Cardiac muscle cell (in vitro differentiated cells and primary cell): ENCODE measurements around the gene ARHGEF28. TPM values are rescaled to one million over a fixed set of nuclear protein-coding genes. Genes with fewer than 3 reads are reported as not detected.

Experiments used
- DNase-seq, 2 donors: peaks; one replicate each; pipeline versions ENCODE4 v3.0.0 to v3.0.0-alpha.2; 2010 to 2017; ENCODE audit warnings: low read depth in 1 of 2, low spot score in 1 of 2
- H3K27ac ChIP-seq: fragments of 200-600 bp; sonication (generic); 2 replicates; pipeline ENCODE4 v1.5.1; 2016
- H3K27me3 ChIP-seq: fragments of 200-600 bp; sonication (generic); 2 replicates; pipeline ENCODE4 v1.6.0; 2016; ENCODE audit warnings: control low read depth
- H3K36me3 ChIP-seq: fragments of 200-600 bp; sonication (generic); 2 replicates; pipeline ENCODE4 v1.5.1; 2016; ENCODE audit warnings: control low read depth
- H3K4me1 ChIP-seq: fragments of 200-600 bp; sonication (generic); 2 replicates; pipeline ENCODE4 v1.8.1; 2017; ENCODE audit warnings: low read depth, mild to moderate bottlenecking, mixed run types
- H3K4me3 ChIP-seq: fragments of 200-600 bp; sonication (generic); 2 replicates; pipeline ENCODE4 v1.5.1; 2016; ENCODE audit warnings: mild to moderate bottlenecking
- H3K9me3 ChIP-seq: fragments of 200-600 bp; sonication (generic); 2 replicates; pipeline ENCODE4 v1.5.1; 2017; ENCODE audit warnings: low read depth, mild to moderate bottlenecking, control low read depth
- CTCF ChIP-seq: IDR thresholded peaks from 2 replicates; pipeline ENCODE4 v1.5.1; 2012; ENCODE audit warnings: low read depth, mild to moderate bottlenecking, low read length
- polyA plus RNA-seq: library from polyadenylated mRNA; unstranded; fragments of >200 nt; fragmentation: Nextera tagmentation; extraction: Ambion mirVana; gene quantifications from 2 replicates; pipeline ENCODE4 v1.2.1, GENCODE V29; 2016
- total RNA-seq: library from RNA; depleted of rRNA; stranded (reverse); fragments of >200 nt; gene quantifications from 2 replicates; pipeline ENCODE4 v1.2.3, GENCODE V29; 2016

The ARHGEF28 gene
- total and polyA plus RNA-seq, 2 experiments from 2014 or later, result 0.30 TPM; not detected in 1

- Histone ChIP-seq H3K36me3 (no peaks in the 10 kb centered on the region), H3K4me3 (no peak overlapping the region), H3K27ac (no peak overlapping the region), H3K9me3 (no peaks in the 10 kb centered on the region), H3K27me3 (no peaks in the 10 kb centered on the region), H3K4me1 (peaks cover 2% of the 10 kb centered on the region)
- TF ChIP-seq CTCF, result no peak
- no peak for DNase-seq
These were observed 361.9 kb downstream of the ARHGEF28 start for GRCh38 chr5:73987915-73988314.

DNA sequence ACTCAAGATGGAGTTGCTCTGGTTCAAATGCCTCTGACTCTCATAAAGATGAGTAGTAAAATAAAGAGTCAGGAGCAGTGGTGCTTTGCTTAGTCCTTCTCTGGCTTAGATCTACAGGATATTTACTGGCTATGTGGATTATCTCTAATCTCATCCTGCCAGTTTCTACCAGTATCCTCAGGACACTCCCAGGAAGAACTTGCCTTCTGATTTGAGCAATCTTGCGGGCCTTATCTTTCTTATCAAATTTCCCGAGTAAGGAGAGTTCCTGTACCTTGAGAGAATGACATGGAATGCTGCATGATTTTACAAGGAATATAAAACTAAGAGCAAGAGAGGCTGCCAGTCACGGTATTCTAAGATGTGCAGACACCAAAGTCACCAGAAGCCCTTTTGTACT, 364.0 kb downstream of the ARHGEF28 start:
- no peaks in the 10 kb centered on the region for H3K36me3 ChIP-seq
- DNase-seq, result no peak
- no peak overlapping the region for H3K27ac ChIP-seq
- H3K27me3 ChIP-seq, result no peaks in the 10 kb centered on the region
- H3K9me3 ChIP-seq, result no peaks in the 10 kb centered on the region
- peaks cover 2% of the 10 kb centered on the region for H3K4me1 ChIP-seq
- TF ChIP-seq CTCF, result no peak
- no peak overlapping the region for H3K4me3 ChIP-seq

Other genes starting within 250 kb of the ARHGEF28 start
- gene FOXD1, start 177.4 kb upstream of the ARHGEF28 start, total RNA-seq, result 0.11 TPM in 1 of 2 replicates, not detected in the other
- gene FOXD1, start 177.4 kb upstream of the ARHGEF28 start, polyA plus RNA-seq, result 0.28 TPM in 1 of 2 replicates, not detected in the other
- 407 and 433 TPM in 2 replicates for gene BTF3, start 127.8 kb upstream of the ARHGEF28 start, total RNA-seq
- gene BTF3, start 127.8 kb upstream of the ARHGEF28 start, polyA plus RNA-seq, result 375 and 458 TPM in 2 replicates
- gene ANKRA2, start 60.6 kb upstream of the ARHGEF28 start, total RNA-seq, result 22.0 and 39.5 TPM in 2 replicates
- 32.0 and 41.9 TPM in 2 replicates for gene ANKRA2, start 60.6 kb upstream of the ARHGEF28 start, polyA plus RNA-seq
- gene UTP15, start 60.5 kb upstream of the ARHGEF28 start, total RNA-seq, result 11.8 and 14.8 TPM in 2 replicates
- gene UTP15, start 60.5 kb upstream of the ARHGEF28 start, polyA plus RNA-seq, result 8.1 and 15.8 TPM in 2 replicates